Right cardiac atrium (tissue), 5 donors: ENCODE data around the gene MLYCD. TPM values are rescaled to one million over a fixed set of nuclear protein-coding genes. Genes with fewer than 3 reads are reported as not detected.

Source experiments
- ATAC-seq, 2 donors: fragments of 200-7000 bp; cut with Tn5 transposase; one replicate each; pipeline versions ENCODE4 v1.8.0 to v1.9.1; 2020; ENCODE audit warnings: moderate library complexity in 2 of 2, mild to moderate bottlenecking in 1 of 2
- DNase-seq, 3 donors: peaks; one replicate each; pipeline ENCODE4 v3.0.0-alpha.2; 2020
- H3K27ac ChIP-seq: one replicate; pipeline ENCODE4 v1.5.1; 2013; ENCODE audit warnings: mild to moderate bottlenecking, low read length, control low read depth, moderate library complexity
- H3K27me3 ChIP-seq: one replicate; pipeline ENCODE4 v1.6.1; 2013; ENCODE audit not compliant: control insufficient read depth, insufficient read depth
- H3K4me1 ChIP-seq: one replicate; pipeline ENCODE4 v1.6.1; 2013; ENCODE audit warnings: low read length; ENCODE audit not compliant: control insufficient read depth, insufficient read depth
- H3K4me3 ChIP-seq: one replicate; pipeline ENCODE4 v1.5.1; 2013; ENCODE audit warnings: low read length, control low read depth
- H3K9me3 ChIP-seq: one replicate; pipeline ENCODE4 v1.6.1; 2013; ENCODE audit warnings: low read length; ENCODE audit not compliant: control insufficient read depth
- WGBS: extraction: QIAGEN DNeasy Blood & Tissue Kit; methylation state at CpG from one replicate; pipeline ENCODE4 v1.1.7; 2013; 5-methylcytosine and 5-hydroxymethylcytosine counted together
- intact Hi-C, 4 donors: fragments of 100-400 bp; cut with DNase I; formaldehyde crosslinking; loops; one replicate each; pipeline versions ENCODE4 v1.11.0 to v1.14.0; 2022 to 2023
- polyA plus RNA-seq: library from polyadenylated mRNA; stranded (reverse); fragments of 200-250 nt; gene quantifications from one replicate; pipeline ENCODE4 v1.2.3, GENCODE V29; 2013
- total RNA-seq, 4 donors: library from RNA; stranded (reverse); fragmentation: NEBNext Ultra II Directional; extraction: Animal tissue kit (Norgen Biotek cat#: 25700); gene quantifications; one replicate each; pipeline ENCODE4 v1.2.1, GENCODE V29; 2021
- donor health status: healthy with polysubstance abuse.
- donor health status: DM: no; HTN: yes; CAD: no.
- donor health status: DM: no; HTN: no; CAD: no.
- donor health status: DM: no; HTN: yes; CAD: no; lungs with severe emphysema.
- donor health status: DM: yes; HTN: yes; CAD: no.

The MLYCD gene
- total and polyA plus RNA-seq, 5 donors: 24.1 to 34.5 (median 27.4) TPM

GRCh38 chr16:83925957-83926725 lies 27.2 kb downstream of the MLYCD start:
- H3K27me3 ChIP-seq: no peaks in the 10 kb centered on the region
- ATAC-seq (peak in 1 of 2 donors; percentile 4), DNase-seq (peak in 1 of 3 donors; percentile 53)
- WGBS: 54% methylated on average over 27 of the region's 27 CpGs
- H3K4me1 ChIP-seq: no peaks in the 10 kb centered on the region
- no peak overlapping the region for H3K27ac ChIP-seq
- intact Hi-C loops: no loop called here
- no peak overlapping the region for H3K4me3 ChIP-seq
- H3K9me3 ChIP-seq: no peaks in the 10 kb centered on the region

GRCh38 chr16:83926726-83927397 lies 27.9 kb downstream of the MLYCD start:
- WGBS: 22% methylated on average over 35 of the region's 35 CpGs
- intact Hi-C loops: no loop called here

GRCh38 chr16:83928341-83929055 lies 29.6 kb downstream of the MLYCD start:
- peak in 1 of 3 donors; percentile 47 for DNase-seq
- no peaks in the 10 kb centered on the region for H3K27me3 ChIP-seq
- H3K4me3 ChIP-seq: no peak overlapping the region
- WGBS: 83% methylated on average over 16 of the region's 16 CpGs
- intact Hi-C loops: no loop called here
- no peaks in the 10 kb centered on the region for H3K9me3 ChIP-seq
- H3K4me1 ChIP-seq: no peaks in the 10 kb centered on the region
- H3K27ac ChIP-seq: no peak overlapping the region
- no peak for ATAC-seq

More at GRCh38 chr16:83926726-83927397, 27.9 kb downstream of the MLYCD start:
- DNase-seq (peak; percentile 57 to 87 (median 86)), ATAC-seq (peak; percentile 64 to 67)
- Histone ChIP-seq H3K4me1 (no peaks in the 10 kb centered on the region), H3K27me3 (no peaks in the 10 kb centered on the region), H3K4me3 (no peak overlapping the region), H3K9me3 (no peaks in the 10 kb centered on the region), H3K27ac (no peak overlapping the region)

DNA sequence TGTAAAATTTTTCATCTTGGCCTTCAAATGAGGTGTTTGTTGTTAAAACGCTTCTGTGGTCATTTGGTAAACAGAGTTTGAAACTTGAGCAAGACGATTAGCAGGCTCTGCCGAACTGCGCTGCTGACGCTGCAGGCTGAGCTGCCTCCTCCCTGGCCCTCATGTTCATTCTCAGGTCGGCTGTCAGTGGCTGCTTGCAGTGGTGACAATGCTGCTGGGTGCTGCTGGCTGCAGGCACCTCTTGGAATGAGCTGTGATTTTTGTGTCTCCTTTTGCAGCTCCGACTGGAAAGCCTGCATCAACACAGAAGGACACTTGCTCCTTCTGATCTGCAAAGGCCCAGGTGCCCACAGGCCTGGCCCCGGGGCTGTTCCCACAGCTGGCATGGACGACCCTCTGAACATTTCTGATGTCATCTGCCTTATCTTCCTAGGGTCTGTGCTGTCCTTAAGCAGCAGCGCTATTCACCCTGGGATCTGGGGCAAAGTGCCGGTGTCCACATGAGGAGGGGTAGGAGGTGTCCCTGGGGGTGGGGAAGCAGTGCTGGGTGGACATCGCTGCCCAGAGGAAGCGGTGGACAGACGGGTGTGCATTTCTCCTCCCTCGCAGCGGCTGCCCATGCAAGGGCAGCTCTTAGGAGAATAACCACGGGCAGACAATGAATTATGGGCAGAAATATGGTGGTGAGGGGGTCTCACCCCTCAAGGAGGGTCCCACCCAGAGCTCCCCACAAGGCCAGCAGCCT lies 31.1 kb downstream of the MLYCD start:
- peak in 1 of 2 donors; percentile 19 for ATAC-seq
- WGBS: 54% methylated on average over 17 of the region's 17 CpGs
- H3K4me1 ChIP-seq: no peaks in the 10 kb centered on the region

GRCh38 chr16:83930730-83931500 lies 32.0 kb downstream of the MLYCD start:
- H3K9me3 ChIP-seq: no peaks in the 10 kb centered on the region
- no peak overlapping the region for H3K4me3 ChIP-seq
- intact Hi-C loops: no loop called here
- peak in 1 of 3 donors; percentile 20 for DNase-seq
- H3K27ac ChIP-seq: no peak overlapping the region
- ATAC-seq: peak in 1 of 2 donors; percentile 4
- WGBS: 84% methylated on average over 22 of the region's 22 CpGs
- no peaks in the 10 kb centered on the region for H3K27me3 ChIP-seq
- no peaks in the 10 kb centered on the region for H3K4me1 ChIP-seq

More for the DNA sequence above, 31.1 kb downstream of the MLYCD start:
- H3K4me3 ChIP-seq: no peak overlapping the region
- no peaks in the 10 kb centered on the region for H3K27me3 ChIP-seq
- H3K27ac ChIP-seq: no peak overlapping the region
- no peaks in the 10 kb centered on the region for H3K9me3 ChIP-seq
- intact Hi-C loops: no loop called here
- DNase-seq: peak in 1 of 3 donors; percentile 50

- Histone ChIP-seq H3K27me3 (no peaks in the 10 kb centered on the region), H3K27ac (no peak overlapping the region), H3K4me3 (no peak overlapping the region), H3K4me1 (no peaks in the 10 kb centered on the region), H3K9me3 (no peaks in the 10 kb centered on the region)
- intact Hi-C loops: no loop called here
- WGBS: 90% methylated on average over 17 of the region's 17 CpGs
- ATAC-seq (no peak), DNase-seq (peak in 1 of 3 donors; percentile 55)
Observed at GRCh38 chr16:83931556-83931955, 32.6 kb downstream of the MLYCD start.

- DNase-seq (peak in 1 of 3 donors; percentile 22), ATAC-seq (no peak)
- Histone ChIP-seq H3K9me3 (no peaks in the 10 kb centered on the region), H3K27me3 (no peaks in the 10 kb centered on the region), H3K4me1 (no peaks in the 10 kb centered on the region), H3K4me3 (no peak overlapping the region), H3K27ac (no peak overlapping the region)
- WGBS: 92% methylated on average over 11 of the region's 11 CpGs
- intact Hi-C loops: no loop called here
Observed at GRCh38 chr16:83932304-83932703, 33.4 kb downstream of the MLYCD start.

- DNase-seq: peak in 2 of 3 donors; percentile 33 to 38
- no peaks in the 10 kb centered on the region for H3K9me3 ChIP-seq
- H3K27ac ChIP-seq: no peak overlapping the region
- H3K4me3 ChIP-seq: no peak overlapping the region
- WGBS: 87% methylated on average over 25 of the region's 25 CpGs
- intact Hi-C loops: no loop called here
- no peak for ATAC-seq
- no peaks in the 10 kb centered on the region for H3K27me3 ChIP-seq
- H3K4me1 ChIP-seq: no peaks in the 10 kb centered on the region
Observed at GRCh38 chr16:83932955-83933673, 34.2 kb downstream of the MLYCD start.

GRCh38 chr16:83933885-83934683 lies 35.2 kb downstream of the MLYCD start:
- ATAC-seq (no peak), DNase-seq (peak in 2 of 3 donors; percentile 36 to 55)
- Histone ChIP-seq H3K27me3 (no peaks in the 10 kb centered on the region), H3K4me3 (no peak overlapping the region), H3K27ac (no peak overlapping the region), H3K9me3 (no peaks in the 10 kb centered on the region), H3K4me1 (no peaks in the 10 kb centered on the region)
- intact Hi-C loops: no loop called here
- 80% methylated on average over 28 of the region's 28 CpGs for WGBS
